GM21515 (cell line): ENCODE measurements around the gene FAM120A.

ENCODE experiments used
- ATAC-seq: cut with Tn5 transposase; IDR thresholded peaks from one replicate; pipeline ENCODE4 v1.9.1; 2021; ENCODE audit not compliant: unreplicated experiment

Gene FAM120A

GRCh38 chr9:93447655-93448054, 3.8 kb upstream of the FAM120A start:
- no peak for ATAC-seq

- ATAC-seq: no peak
Measured at GRCh38 chr9:93451849-93452709, 594 bp downstream of the FAM120A start.

- no peak for ATAC-seq
Measured at GRCh38 chr9:93452710-93453046, 1.2 kb downstream of the FAM120A start.

- peak; percentile 61 for ATAC-seq
Measured at GRCh38 chr9:93453047-93453914, 1.8 kb downstream of the FAM120A start, which contains the start of gene FAM120AOS. Gene FAM120AOS, minus strand, starts transcription at chr9:93453581. Its CDS starts 872 bp downstream, at chr9:93452709.

GRCh38 chr9:93456022-93456421, 4.5 kb downstream of the FAM120A start:
- ATAC-seq: no peak

- ATAC-seq: no peak
Measured at GRCh38 chr9:93456504-93456903, 5.0 kb downstream of the FAM120A start.

GRCh38 chr9:93457006-93457405, 5.5 kb downstream of the FAM120A start:
- no peak for ATAC-seq

- ATAC-seq: no peak
Measured at GRCh38 chr9:93458712-93459111, 7.2 kb downstream of the FAM120A start.

GRCh38 chr9:93459432-93459847, 8.0 kb downstream of the FAM120A start:
- ATAC-seq: no peak

GRCh38 chr9:93460689-93461413, 9.4 kb downstream of the FAM120A start:
- ATAC-seq: no peak

GRCh38 chr9:93461414-93461743, 9.9 kb downstream of the FAM120A start:
- ATAC-seq: no peak

GRCh38 chr9:93461821-93462220, 10.3 kb downstream of the FAM120A start:
- no peak for ATAC-seq

GRCh38 chr9:93463638-93464248, 12.3 kb downstream of the FAM120A start:
- ATAC-seq: no peak

- ATAC-seq: no peak
Measured at GRCh38 chr9:93464395-93464794, 12.9 kb downstream of the FAM120A start.

GRCh38 chr9:93464876-93465275, 13.4 kb downstream of the FAM120A start:
- no peak for ATAC-seq

GRCh38 chr9:93465855-93466254, 14.4 kb downstream of the FAM120A start:
- ATAC-seq: no peak

- no peak for ATAC-seq
Measured at GRCh38 chr9:93466416-93467061, 15.1 kb downstream of the FAM120A start.

GRCh38 chr9:93467062-93467416, 15.6 kb downstream of the FAM120A start:
- ATAC-seq: no peak

GRCh38 chr9:93467462-93467861, 16.0 kb downstream of the FAM120A start:
- no peak for ATAC-seq

GRCh38 chr9:93468763-93469456, 17.4 kb downstream of the FAM120A start:
- ATAC-seq: no peak
